OCI-LY1 (cell line): ENCODE data around the gene SBK2.

Experiments
- H2AFZ ChIP-seq: fragments of 200-600 bp; sonication (generic), shearing (Covaris generic); 2 replicates; pipeline ENCODE4 v1.6.0; 2014; ENCODE audit warnings: antibody characterized with exemption, mild to moderate bottlenecking, low read length
- H3F3A ChIP-seq: fragments of 200-600 bp; sonication (generic), shearing (Covaris generic); 2 replicates; pipeline ENCODE4 v1.6.0; 2014; ENCODE audit warnings: mild to moderate bottlenecking, antibody characterized with exemption, low read length, moderate library complexity; ENCODE audit not compliant: insufficient read depth
- H3K27ac ChIP-seq: fragments of 200-600 bp; sonication (generic); 2 replicates; pipeline ENCODE4 v1.5.1; 2014; ENCODE audit warnings: low read length, mixed run types, mild to moderate bottlenecking, low read depth; ENCODE audit not compliant: poor library complexity, severe bottlenecking
- H3K27me3 ChIP-seq: fragments of 200-600 bp; sonication (generic); 2 replicates; pipeline ENCODE4 v1.6.0; 2014; ENCODE audit warnings: antibody characterized with exemption, mild to moderate bottlenecking, low read length, moderate library complexity; ENCODE audit not compliant: insufficient read depth
- H3K36me3 ChIP-seq: fragments of 200-600 bp; sonication (generic); 2 replicates; pipeline ENCODE4 v1.6.1; 2014; ENCODE audit warnings: mild to moderate bottlenecking, antibody characterized with exemption, low read length, moderate library complexity, mixed read lengths; ENCODE audit not compliant: insufficient read depth
- H3K4me1 ChIP-seq: fragments of 200-600 bp; sonication (generic); 2 replicates; pipeline ENCODE4 v1.5.1; 2014; ENCODE audit warnings: mild to moderate bottlenecking, low read length, moderate library complexity; ENCODE audit not compliant: insufficient read depth, severe bottlenecking
- H3K4me2 ChIP-seq: fragments of 200-600 bp; sonication (generic), shearing (Covaris generic); 2 replicates; pipeline ENCODE4 v1.6.1; 2014; ENCODE audit warnings: low read length
- H3K4me3 ChIP-seq: fragments of 200-600 bp; sonication (generic); 2 replicates; pipeline ENCODE4 v1.5.1; 2014; ENCODE audit warnings: low read length, low read depth, mild to moderate bottlenecking, mixed read lengths; ENCODE audit not compliant: poor library complexity, severe bottlenecking
- H3K79me2 ChIP-seq: fragments of 200-600 bp; shearing (Covaris generic); 2 replicates; pipeline ENCODE4 v1.6.1; 2016; ENCODE audit warnings: mixed run types, low read length, mixed read lengths; ENCODE audit not compliant: insufficient read depth
- H3K9ac ChIP-seq: fragments of 200-600 bp; sonication (generic), shearing (Covaris generic); 2 replicates; pipeline ENCODE4 v1.6.1; 2014; ENCODE audit warnings: mild to moderate bottlenecking, low read length, mixed read lengths
- H3K9me2 ChIP-seq: fragments of 200-600 bp; sonication (generic), shearing (Covaris generic); 2 replicates; pipeline ENCODE4 v1.6.1; 2014; ENCODE audit warnings: low read depth, mild to moderate bottlenecking, low read length, mixed read lengths
- H3K9me3 ChIP-seq: fragments of 200-600 bp; shearing (Covaris generic); 2 replicates; pipeline ENCODE4 v1.6.1; 2014; ENCODE audit warnings: low read length, mixed read lengths
- H4K20me1 ChIP-seq: fragments of 200-600 bp; sonication (generic), shearing (Covaris generic); 2 replicates; pipeline ENCODE4 v1.6.0; 2016; ENCODE audit warnings: mild to moderate bottlenecking, low read length; ENCODE audit not compliant: insufficient read depth
- EZH2 ChIP-seq: fragments of 200-600 bp; sonication (generic), shearing (Covaris generic); IDR thresholded peaks from 2 replicates; pipeline ENCODE4 v1.8.0; 2017; ENCODE audit warnings: borderline replicate concordance, mixed run types, mild to moderate bottlenecking, antibody characterized with exemption, low read length, moderate library complexity, mixed read lengths
- TF ChIP-seq, protein P1 (sequence below): fragments of 200-600 bp; sonication (generic), shearing (Covaris generic); IDR thresholded peaks from 2 replicates; pipeline ENCODE4 v1.5.1; 2017; ENCODE audit warnings: mild to moderate bottlenecking, antibody characterized with exemption, low read length, moderate library complexity, mixed read lengths

Gene SBK2

DNA sequence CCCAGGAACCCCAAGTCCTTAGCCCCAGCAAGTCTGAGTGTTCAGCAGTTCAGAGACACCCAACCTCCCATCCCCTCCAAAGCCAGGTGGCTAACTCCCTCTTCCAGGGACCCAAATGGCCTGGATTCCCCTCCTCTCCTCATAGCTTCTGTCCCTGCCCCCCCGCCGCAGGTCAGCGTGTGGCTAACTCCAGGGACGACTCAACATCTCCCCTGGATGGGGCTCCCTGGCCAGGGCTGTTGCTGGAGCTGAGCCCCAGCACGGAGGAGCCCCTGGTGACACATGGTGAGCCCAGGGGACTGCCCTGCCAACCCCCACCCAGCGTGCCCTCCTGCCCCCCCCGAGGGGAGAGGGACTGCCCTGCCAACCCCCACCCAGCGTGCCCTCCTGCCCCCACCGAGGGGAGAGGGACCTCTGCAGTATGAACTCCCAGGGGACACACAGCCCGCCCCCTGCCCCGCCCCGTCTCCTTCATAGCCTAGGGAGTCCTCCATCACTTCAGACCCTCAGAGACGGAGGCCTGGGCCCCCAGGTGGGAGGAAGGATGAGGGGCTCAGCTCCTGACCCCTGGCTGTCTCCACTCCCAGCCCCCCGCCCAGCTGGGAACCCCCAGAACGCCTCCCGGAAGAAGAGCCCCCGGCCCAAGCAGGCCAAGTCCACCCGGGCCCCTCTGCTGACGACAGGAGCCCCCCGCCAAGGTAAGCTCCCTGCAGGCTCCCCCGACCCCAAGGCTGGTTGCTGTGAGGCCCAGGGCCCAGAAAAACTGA, 47.0 kb downstream of the SBK2 start:
- no peaks in the 10 kb centered on the region for H4K20me1 ChIP-seq
- H2AFZ ChIP-seq = no peak overlapping the region
- H3K4me2 ChIP-seq = no peak overlapping the region
- H3K9me3 ChIP-seq = no peaks in the 10 kb centered on the region
- no peak overlapping the region for H3K4me3 ChIP-seq
- H3K9ac ChIP-seq = no peak overlapping the region
- no peaks in the 10 kb centered on the region for H3K9me2 ChIP-seq
- H3K79me2 ChIP-seq = no peaks in the 10 kb centered on the region
- peaks cover 8% of the 10 kb centered on the region for H3K4me1 ChIP-seq
- H3K27me3 ChIP-seq = peaks cover 10% of the 10 kb centered on the region; the same call in 1 of the 2 replicates
- H3K36me3 ChIP-seq = no peaks in the 10 kb centered on the region
- no peak overlapping the region for H3K27ac ChIP-seq
- no peaks in the 10 kb centered on the region for H3F3A ChIP-seq
- TF ChIP-seq, protein P1, sequence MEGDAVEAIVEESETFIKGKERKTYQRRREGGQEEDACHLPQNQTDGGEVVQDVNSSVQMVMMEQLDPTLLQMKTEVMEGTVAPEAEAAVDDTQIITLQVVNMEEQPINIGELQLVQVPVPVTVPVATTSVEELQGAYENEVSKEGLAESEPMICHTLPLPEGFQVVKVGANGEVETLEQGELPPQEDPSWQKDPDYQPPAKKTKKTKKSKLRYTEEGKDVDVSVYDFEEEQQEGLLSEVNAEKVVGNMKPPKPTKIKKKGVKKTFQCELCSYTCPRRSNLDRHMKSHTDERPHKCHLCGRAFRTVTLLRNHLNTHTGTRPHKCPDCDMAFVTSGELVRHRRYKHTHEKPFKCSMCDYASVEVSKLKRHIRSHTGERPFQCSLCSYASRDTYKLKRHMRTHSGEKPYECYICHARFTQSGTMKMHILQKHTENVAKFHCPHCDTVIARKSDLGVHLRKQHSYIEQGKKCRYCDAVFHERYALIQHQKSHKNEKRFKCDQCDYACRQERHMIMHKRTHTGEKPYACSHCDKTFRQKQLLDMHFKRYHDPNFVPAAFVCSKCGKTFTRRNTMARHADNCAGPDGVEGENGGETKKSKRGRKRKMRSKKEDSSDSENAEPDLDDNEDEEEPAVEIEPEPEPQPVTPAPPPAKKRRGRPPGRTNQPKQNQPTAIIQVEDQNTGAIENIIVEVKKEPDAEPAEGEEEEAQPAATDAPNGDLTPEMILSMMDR = no peak
- TF ChIP-seq EZH2 = no peak

DNA sequence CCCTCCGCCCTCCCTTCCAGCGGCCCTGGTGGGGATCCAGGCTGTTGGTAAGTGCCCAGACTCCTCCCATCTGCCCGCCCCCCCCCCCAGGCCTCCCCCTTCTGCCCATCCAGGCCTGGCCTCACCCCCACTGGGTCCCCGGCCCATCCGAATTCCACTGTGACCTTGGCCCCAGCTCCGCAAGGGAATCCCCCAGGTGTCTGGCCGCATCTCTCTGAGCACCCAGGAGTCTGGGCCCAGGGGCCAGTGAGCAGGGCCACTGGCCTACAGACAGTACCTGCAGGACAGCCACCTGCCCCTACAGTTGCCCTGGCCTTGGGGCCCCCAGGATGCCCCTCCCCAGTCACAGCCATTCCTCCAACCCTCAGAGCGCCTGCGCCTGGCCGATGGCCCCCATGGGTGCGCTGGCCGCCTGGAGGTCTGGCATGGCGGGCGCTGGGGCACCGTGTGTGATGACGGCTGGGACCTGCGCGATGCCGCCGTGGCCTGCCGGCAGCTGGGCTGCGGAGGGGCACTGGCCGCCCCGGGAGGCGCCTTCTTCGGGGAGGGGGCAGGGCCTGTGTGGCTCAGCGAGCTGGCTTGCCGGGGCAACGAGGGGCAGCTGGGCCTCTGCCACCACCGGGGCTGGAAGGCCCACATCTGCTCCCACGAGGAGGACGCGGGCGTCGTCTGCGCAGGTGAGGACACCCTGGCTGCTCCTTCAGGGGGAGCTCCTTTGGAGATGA, 47.8 kb downstream of the SBK2 start:
- Histone ChIP-seq H3K9me3 (no peaks in the 10 kb centered on the region), H3K4me3 (no peak overlapping the region), H4K20me1 (no peaks in the 10 kb centered on the region), H2AFZ (no peak overlapping the region), H3K4me2 (no peak overlapping the region), H3K27me3 (peaks cover 10% of the 10 kb centered on the region; the same call in 1 of the 2 replicates), H3K27ac (no peak overlapping the region), H3K79me2 (no peaks in the 10 kb centered on the region), H3K4me1 (peaks cover 14% of the 10 kb centered on the region), H3K36me3 (no peaks in the 10 kb centered on the region), H3K9ac (no peak overlapping the region), H3K9me2 (no peaks in the 10 kb centered on the region), H3F3A (no peaks in the 10 kb centered on the region)
- TF ChIP-seq, protein P1 = no peak
- TF ChIP-seq EZH2 = no peak

DNA sequence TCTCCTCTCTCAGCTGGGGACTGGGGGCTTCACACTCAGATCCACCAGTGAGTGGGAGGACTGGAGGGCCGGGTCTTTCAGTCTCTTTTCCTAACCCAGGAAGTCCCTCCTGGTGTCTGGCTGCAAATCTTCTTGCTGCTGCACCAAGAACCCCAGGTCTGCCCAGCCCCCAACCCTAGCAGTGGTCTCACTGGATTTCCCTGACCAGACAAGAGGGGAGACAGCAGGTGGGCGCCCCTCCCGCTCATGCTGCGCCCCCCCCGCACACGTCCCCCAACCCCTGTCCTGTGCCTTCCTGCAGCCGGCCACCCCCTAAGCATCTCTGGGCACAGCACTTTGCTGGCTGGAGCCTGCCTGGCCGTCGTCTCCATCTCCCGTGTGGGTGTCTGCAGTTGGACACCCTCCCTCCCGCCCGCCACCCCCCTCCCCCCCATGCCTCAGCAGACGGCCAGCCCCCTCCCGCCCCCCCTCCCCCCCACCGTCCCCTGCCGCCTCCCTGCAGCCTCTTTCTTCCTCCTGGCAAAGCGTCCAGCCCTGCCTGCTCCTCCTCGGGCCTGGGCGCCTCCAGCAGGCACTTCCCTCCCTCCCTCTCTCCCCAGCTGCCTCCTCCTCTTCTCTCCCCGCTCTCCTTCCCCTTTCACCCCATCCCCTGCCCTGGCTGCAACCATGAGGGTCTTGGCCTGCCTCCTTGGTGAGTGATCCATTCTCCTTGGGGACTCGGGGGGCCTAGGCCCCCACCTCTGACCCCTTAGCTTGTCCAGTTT, 48.8 kb downstream of the SBK2 start, which contains the start of gene SSC5D:
SSC5D (plus strand) TSS at position 513 of the 764 bp plus-strand sequence; CDS start at position 667, 154 bp downstream.
- Histone ChIP-seq H4K20me1 (no peaks in the 10 kb centered on the region), H2AFZ (no peak within 1 kb of the TSS), H3K4me1 (peaks cover 18% of the 10 kb centered on the region), H3F3A (no peaks in the 10 kb centered on the region), H3K4me3 (no peak within 1 kb of the TSS), H3K79me2 (no peaks in the 10 kb centered on the region), H3K9me3 (no peaks in the 10 kb centered on the region), H3K9me2 (no peaks in the 10 kb centered on the region), H3K36me3 (no peaks in the 10 kb centered on the region; the same call in 1 of the 2 replicates), H3K27me3 (peaks cover 10% of the 10 kb centered on the region; the same call in 1 of the 2 replicates), H3K4me2 (no peak within 1 kb of the TSS), H3K9ac (no peak within 1 kb of the TSS), H3K27ac (no peak within 1 kb of the TSS)
- TF ChIP-seq EZH2 = no peak
- TF ChIP-seq, protein P1 = no peak
